ENCODE measurements around the gene KCNAB3. TPM values are rescaled to one million over a fixed set of nuclear protein-coding genes. Genes with fewer than 3 reads are reported as not detected.

The KCNAB3 gene
- total RNA-seq, 1 donor = under 0.01 TPM

GRCh38 chr17:7972131-7972785, 42.6 kb upstream of the KCNAB3 start:
- Histone ChIP-seq H3K9me3 (ENCODE audit: low read depth, low read length) (no peaks in the 10 kb centered on the region), H3K79me2 (ENCODE audit: insufficient read depth, low read length) (no peaks in the 10 kb centered on the region), H3K36me3 (ENCODE audit: insufficient read depth, low read length) (no peaks in the 10 kb centered on the region), H3K27me3 (ENCODE audit: insufficient read depth, low read length) (peaks cover 4% of the 10 kb centered on the region), H3K4me2 (ENCODE audit: insufficient read depth, low read length) (no peak overlapping the region), H3K27ac (ENCODE audit: low read depth, low read length) (no peak overlapping the region), H2AFZ (ENCODE audit: low read length) (no peak overlapping the region), H3K4me3 (ENCODE audit: insufficient read depth, low read length) (no peak overlapping the region), H3K4me1 (ENCODE audit: insufficient read depth, low read length) (no peaks in the 10 kb centered on the region), H4K20me1 (ENCODE audit: insufficient read depth, low read length) (no peaks in the 10 kb centered on the region)
- TF ChIP-seq CTCF (IDR thresholded peaks at IDR 0.05; ENCODE audit: extremely low read depth, low read depth, low read length) = peak; percentile 42
- no peak for DNase-seq (ENCODE audit: insufficient read length, low spot score, missing footprints)

- no peak overlapping the region for H3K4me2 ChIP-seq (ENCODE audit: insufficient read depth, low read length)
- H3K36me3 ChIP-seq (ENCODE audit: insufficient read depth, low read length) = no peaks in the 10 kb centered on the region
- no peak for DNase-seq (ENCODE audit: insufficient read length, low spot score, missing footprints)
- H2AFZ ChIP-seq (ENCODE audit: low read length) = no peak overlapping the region
- peaks cover 4% of the 10 kb centered on the region for H3K27me3 ChIP-seq (ENCODE audit: insufficient read depth, low read length)
- no peaks in the 10 kb centered on the region for H3K9me3 ChIP-seq (ENCODE audit: low read depth, low read length)
- no peak for TF ChIP-seq CTCF (IDR thresholded peaks at IDR 0.05; ENCODE audit: extremely low read depth, low read depth, low read length)
- no peaks in the 10 kb centered on the region for H4K20me1 ChIP-seq (ENCODE audit: insufficient read depth, low read length)
- no peaks in the 10 kb centered on the region for H3K4me1 ChIP-seq (ENCODE audit: insufficient read depth, low read length)
- no peak overlapping the region for H3K4me3 ChIP-seq (ENCODE audit: insufficient read depth, low read length)
- no peaks in the 10 kb centered on the region for H3K79me2 ChIP-seq (ENCODE audit: insufficient read depth, low read length)
- no peak overlapping the region for H3K27ac ChIP-seq (ENCODE audit: low read depth, low read length)
Observed at GRCh38 chr17:7971651-7972050, 42.0 kb upstream of the KCNAB3 start.

- no peak overlapping the region for H2AFZ ChIP-seq (ENCODE audit: low read length)
- H3K4me3 ChIP-seq (ENCODE audit: insufficient read depth, low read length) = no peak overlapping the region
- DNase-seq (ENCODE audit: insufficient read length, low spot score, missing footprints) = no peak
- no peaks in the 10 kb centered on the region for H4K20me1 ChIP-seq (ENCODE audit: insufficient read depth, low read length)
- peaks cover 4% of the 10 kb centered on the region for H3K27me3 ChIP-seq (ENCODE audit: insufficient read depth, low read length)
- H3K9me3 ChIP-seq (ENCODE audit: low read depth, low read length) = no peaks in the 10 kb centered on the region
- no peaks in the 10 kb centered on the region for H3K4me1 ChIP-seq (ENCODE audit: insufficient read depth, low read length)
- H3K27ac ChIP-seq (ENCODE audit: low read depth, low read length) = no peak overlapping the region
- TF ChIP-seq CTCF (IDR thresholded peaks at IDR 0.05; ENCODE audit: extremely low read depth, low read depth, low read length) = no peak
- no peaks in the 10 kb centered on the region for H3K36me3 ChIP-seq (ENCODE audit: insufficient read depth, low read length)
- no peaks in the 10 kb centered on the region for H3K79me2 ChIP-seq (ENCODE audit: insufficient read depth, low read length)
- H3K4me2 ChIP-seq (ENCODE audit: insufficient read depth, low read length) = no peak overlapping the region
Observed at GRCh38 chr17:7969433-7969832, 39.8 kb upstream of the KCNAB3 start.

- Histone ChIP-seq H3K27me3 (ENCODE audit: insufficient read depth, low read length) (peaks cover 4% of the 10 kb centered on the region), H3K4me3 (ENCODE audit: insufficient read depth, low read length) (no peak overlapping the region), H3K9me3 (ENCODE audit: low read depth, low read length) (no peaks in the 10 kb centered on the region), H3K4me1 (ENCODE audit: insufficient read depth, low read length) (no peaks in the 10 kb centered on the region), H3K36me3 (ENCODE audit: insufficient read depth, low read length) (no peaks in the 10 kb centered on the region), H4K20me1 (ENCODE audit: insufficient read depth, low read length) (no peaks in the 10 kb centered on the region), H3K79me2 (ENCODE audit: insufficient read depth, low read length) (no peaks in the 10 kb centered on the region), H3K4me2 (ENCODE audit: insufficient read depth, low read length) (no peak overlapping the region), H2AFZ (ENCODE audit: low read length) (no peak overlapping the region), H3K27ac (ENCODE audit: low read depth, low read length) (no peak overlapping the region)
- TF ChIP-seq CTCF (IDR thresholded peaks at IDR 0.05; ENCODE audit: extremely low read depth, low read depth, low read length) = no peak
- no peak for DNase-seq (ENCODE audit: insufficient read length, low spot score, missing footprints)
Observed at GRCh38 chr17:7967751-7968150, 38.1 kb upstream of the KCNAB3 start.
